CD8-positive, alpha-beta memory T cell (primary cell): Measurements from ENCODE around the gene TUSC7. TPM values are rescaled to one million over a fixed set of nuclear protein-coding genes. Genes with fewer than 3 reads are reported as not detected.

ENCODE experiments used
- CTCF ChIA-PET: fragments of 350-600 bp; sonication (Branson Sonifier 250); formaldehyde crosslinking; loops from one replicate; lab custom pipeline; 2021; ENCODE audit warnings: antibody characterized with exemption; lab: Charles Lee
- POLR2A ChIA-PET: fragments of 350-600 bp; sonication (Branson Sonifier 250); formaldehyde crosslinking; loops from one replicate; lab custom pipeline; 2021; ENCODE audit warnings: antibody characterized with exemption; lab: Charles Lee
- DNase-seq, 5 donors: peaks; one replicate each; pipeline versions ENCODE4 v3.0.0 to v3.0.0-alpha.2; 2020 to 2022; ENCODE audit warnings: mixed read lengths in 1 of 5
- H3K27ac ChIP-seq: one replicate; pipeline ENCODE4 v1.7.0; 2013; ENCODE audit warnings: low read depth, mild to moderate bottlenecking, low read length, moderate library complexity
- H3K27me3 ChIP-seq: 2 replicates; pipeline ENCODE4 v1.7.0; 2013; ENCODE audit warnings: low read length, mild to moderate bottlenecking; ENCODE audit not compliant: insufficient read depth, poor library complexity, severe bottlenecking
- H3K36me3 ChIP-seq: 2 replicates; pipeline ENCODE4 v1.7.0; 2013; ENCODE audit warnings: mild to moderate bottlenecking, low read length, moderate library complexity; ENCODE audit not compliant: insufficient read depth
- H3K4me1 ChIP-seq: 2 replicates; pipeline ENCODE4 v1.7.0; 2013; ENCODE audit warnings: mild to moderate bottlenecking, low read length, moderate library complexity; ENCODE audit not compliant: insufficient read depth
- H3K4me3 ChIP-seq: 2 replicates; pipeline ENCODE4 v1.7.0; 2013; ENCODE audit warnings: mild to moderate bottlenecking, low read length
- H3K9me3 ChIP-seq: 2 replicates; pipeline ENCODE4 v1.7.0; 2013; ENCODE audit warnings: mild to moderate bottlenecking, low read length
- H3K27ac Mint-ChIP-seq, 8 donors: one replicate each; pipeline ENCODE4 v1.8.0; 2020 to 2021; ENCODE audit warnings: mixed read lengths in 8 of 8, mild to moderate bottlenecking in 6 of 8, inconsistent platforms in 3 of 8, moderate library complexity in 3 of 8
- H3K27me3 Mint-ChIP-seq, 2 donors: one replicate each; pipeline ENCODE4 v1.8.0; 2020 to 2021; ENCODE audit warnings: mixed read lengths in 2 of 2, mild to moderate bottlenecking in 1 of 2, moderate library complexity in 1 of 2
- H3K36me3 Mint-ChIP-seq, 3 donors: one replicate each; pipeline ENCODE4 v1.8.0; 2020 to 2021; ENCODE audit warnings: mixed read lengths in 3 of 3, inconsistent platforms in 1 of 3, mild to moderate bottlenecking in 1 of 3
- H3K4me1 Mint-ChIP-seq, 3 donors: one replicate each; pipeline ENCODE4 v1.8.0; 2020 to 2021; ENCODE audit warnings: mixed read lengths in 3 of 3, inconsistent platforms in 1 of 3, mild to moderate bottlenecking in 1 of 3
- H3K4me3 Mint-ChIP-seq, 7 donors: one replicate each; pipeline ENCODE4 v1.8.0; 2020 to 2021; ENCODE audit warnings: mixed read lengths in 7 of 7, mild to moderate bottlenecking in 6 of 7, moderate library complexity in 4 of 7, inconsistent platforms in 2 of 7
- H3K9me3 Mint-ChIP-seq, 5 donors: one replicate each; pipeline ENCODE4 v1.8.0; 2020 to 2022; ENCODE audit warnings: mixed read lengths in 5 of 5, mild to moderate bottlenecking in 3 of 5, moderate library complexity in 2 of 5, inconsistent platforms in 1 of 5
- polyA plus RNA-seq: library from polyadenylated mRNA; unstranded; fragments of 300-500 nt; fragmentation: Illumina TruSeq; gene quantifications from one replicate; pipeline ENCODE4 v1.2.3, GENCODE V29; 2021
- total RNA-seq, 2 experiments: library from RNA; stranded (reverse); gene quantifications; one replicate each; pipeline ENCODE4 v1.2.3, GENCODE V29; 2021

Gene TUSC7
- total and polyA plus RNA-seq, 3 experiments from 2014 or later, result not detected

GRCh38 chr3:116740293-116740692 is 30.7 kb downstream of the TUSC7 start:
- Histone ChIP-seq H3K27me3 (no peaks in the 10 kb centered on the region), H3K4me3 (no peak overlapping the region), H3K4me1 (no peaks in the 10 kb centered on the region), H3K36me3 (no peaks in the 10 kb centered on the region), H3K27ac (no peak overlapping the region), H3K9me3 (no peaks in the 10 kb centered on the region)
- Mint-ChIP-seq H3K27ac (no peak overlapping the region), H3K4me3 (no peak overlapping the region), H3K9me3 (peaks cover 1 to 11% (median 8%) of the 10 kb centered on the region in 5 donors), H3K27me3 (peaks cover 0 to 2% of the 10 kb centered on the region in 2 donors), H3K4me1 (no peaks in the 10 kb centered on the region), H3K36me3 (no peaks in the 10 kb centered on the region)
- ChIA-PET CTCF (no interaction called here), POLR2A (no interaction called here)
- no peak for DNase-seq

DNA sequence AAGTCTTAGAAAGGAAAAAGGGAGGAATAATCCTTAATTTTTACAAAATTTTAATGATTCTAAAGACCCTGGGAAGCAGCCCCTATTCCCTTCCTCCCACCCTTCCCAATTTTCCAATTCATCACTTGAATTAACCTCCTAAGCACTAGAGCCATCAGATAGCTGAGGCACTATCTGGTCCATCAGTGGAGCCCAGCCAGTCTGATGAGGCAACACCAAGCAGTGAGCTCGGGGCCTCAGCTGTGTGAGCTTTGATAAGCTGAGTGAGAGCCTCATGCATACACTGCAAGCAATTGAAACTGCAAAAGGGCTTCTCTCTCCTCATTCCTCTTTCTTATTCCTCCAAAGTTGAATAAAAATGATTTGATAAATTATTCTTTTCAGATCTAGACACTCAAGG is 31.9 kb downstream of the TUSC7 start:
- H3K4me3 Mint-ChIP-seq, result no peak overlapping the region
- ChIA-PET CTCF (no interaction called here), POLR2A (no interaction called here)
- no peaks in the 10 kb centered on the region for H3K4me1 Mint-ChIP-seq
- DNase-seq, result no peak
- H3K9me3 Mint-ChIP-seq, result peaks cover 1 to 15% (median 8%) of the 10 kb centered on the region in 5 donors
- H3K27me3 Mint-ChIP-seq, result peaks cover 0 to 2% of the 10 kb centered on the region in 2 donors
- Histone ChIP-seq H3K27me3 (no peaks in the 10 kb centered on the region), H3K36me3 (no peaks in the 10 kb centered on the region), H3K9me3 (no peaks in the 10 kb centered on the region), H3K27ac (no peak overlapping the region), H3K4me3 (no peak overlapping the region), H3K4me1 (no peaks in the 10 kb centered on the region)
- no peaks in the 10 kb centered on the region for H3K36me3 Mint-ChIP-seq
- no peak overlapping the region for H3K27ac Mint-ChIP-seq

- peaks cover 0 to 2% of the 10 kb centered on the region in 2 donors for H3K27me3 Mint-ChIP-seq
- no peak overlapping the region for H3K4me3 ChIP-seq
- no peaks in the 10 kb centered on the region for H3K9me3 ChIP-seq
- H3K27ac ChIP-seq, result no peak overlapping the region
- H3K36me3 Mint-ChIP-seq, result no peaks in the 10 kb centered on the region
- no peaks in the 10 kb centered on the region for H3K36me3 ChIP-seq
- no peak overlapping the region for H3K4me3 Mint-ChIP-seq
- H3K4me1 Mint-ChIP-seq, result no peaks in the 10 kb centered on the region
- H3K27me3 ChIP-seq, result no peaks in the 10 kb centered on the region
- no peak for DNase-seq
- no peaks in the 10 kb centered on the region for H3K4me1 ChIP-seq
- ChIA-PET POLR2A (no interaction called here), CTCF (no interaction called here)
- peaks cover 2 to 13% (median 6%) of the 10 kb centered on the region in 5 donors for H3K9me3 Mint-ChIP-seq
- H3K27ac Mint-ChIP-seq, result no peak overlapping the region
Measured at GRCh38 chr3:116743062-116743461, 33.5 kb downstream of the TUSC7 start.

DNA sequence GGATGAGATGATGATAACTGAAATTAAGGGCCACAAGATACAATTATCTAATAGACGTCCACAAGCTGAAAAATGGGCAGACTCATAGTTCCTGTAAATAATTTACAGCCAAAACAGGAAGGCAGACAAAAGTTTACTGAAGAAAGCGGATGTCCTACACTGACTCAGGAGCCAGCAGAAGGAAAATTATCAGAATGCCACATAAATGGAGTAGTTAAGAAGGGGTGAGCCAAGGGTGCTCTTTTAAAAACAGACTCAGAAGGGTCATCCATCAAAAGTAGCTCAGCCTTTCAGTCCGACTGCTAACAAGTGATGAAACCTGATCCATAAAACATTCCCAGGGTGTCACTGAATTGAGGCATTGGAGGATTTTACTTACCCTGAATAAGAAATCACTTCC is 39.8 kb downstream of the TUSC7 start:
- Mint-ChIP-seq H3K9me3 (peaks cover 3 to 14% (median 8%) of the 10 kb centered on the region in 5 donors), H3K4me3 (no peak overlapping the region), H3K36me3 (no peaks in the 10 kb centered on the region), H3K27ac (no peak overlapping the region), H3K27me3 (no peaks in the 10 kb centered on the region), H3K4me1 (no peaks in the 10 kb centered on the region)
- H3K27ac ChIP-seq, result no peak overlapping the region
- H3K4me1 ChIP-seq, result no peaks in the 10 kb centered on the region
- H3K9me3 ChIP-seq, result no peaks in the 10 kb centered on the region
- POLR2A ChIA-PET, result no interaction called here
- DNase-seq, result no peak
- CTCF ChIA-PET, result no interaction called here
- no peaks in the 10 kb centered on the region for H3K36me3 ChIP-seq
- H3K27me3 ChIP-seq, result no peaks in the 10 kb centered on the region
- no peak overlapping the region for H3K4me3 ChIP-seq

DNA sequence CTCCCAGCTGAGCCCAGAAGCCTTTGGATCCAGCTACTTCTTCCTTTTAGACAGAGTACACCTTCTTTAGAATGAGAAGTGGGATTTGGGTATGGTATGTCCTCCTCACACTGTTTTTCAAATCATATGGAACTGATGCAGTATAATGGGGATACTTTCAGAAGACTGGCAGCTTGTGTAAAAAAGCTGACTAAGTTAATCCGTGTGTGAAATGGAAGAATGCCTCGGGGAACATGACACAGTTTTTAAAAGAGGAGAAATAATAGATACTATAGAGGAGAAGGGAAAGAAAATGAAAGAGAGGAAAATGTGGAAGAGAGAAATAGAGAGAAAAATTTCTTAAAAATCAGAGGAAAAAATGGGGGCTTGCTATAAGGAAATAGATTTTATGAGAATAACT is 47.7 kb downstream of the TUSC7 start:
- H3K27me3 ChIP-seq, result no peaks in the 10 kb centered on the region
- no peak overlapping the region for H3K4me3 Mint-ChIP-seq
- no peak overlapping the region for H3K27ac Mint-ChIP-seq
- ChIA-PET POLR2A (no interaction called here), CTCF (no interaction called here)
- no peaks in the 10 kb centered on the region for H3K4me1 Mint-ChIP-seq
- no peaks in the 10 kb centered on the region for H3K27me3 Mint-ChIP-seq
- no peaks in the 10 kb centered on the region for H3K36me3 ChIP-seq
- H3K9me3 ChIP-seq, result no peaks in the 10 kb centered on the region
- peaks cover 0 to 2% (median 0%) of the 10 kb centered on the region in 5 donors for H3K9me3 Mint-ChIP-seq
- no peak for DNase-seq
- no peaks in the 10 kb centered on the region for H3K4me1 ChIP-seq
- no peak overlapping the region for H3K27ac ChIP-seq
- H3K36me3 Mint-ChIP-seq, result no peaks in the 10 kb centered on the region
- H3K4me3 ChIP-seq, result no peak overlapping the region

GRCh38 chr3:116759316-116759715 is 49.7 kb downstream of the TUSC7 start:
- Mint-ChIP-seq H3K36me3 (no peaks in the 10 kb centered on the region), H3K9me3 (peaks cover 0 to 2% (median 1%) of the 10 kb centered on the region in 5 donors), H3K4me1 (no peaks in the 10 kb centered on the region), H3K27ac (no peak overlapping the region), H3K4me3 (no peak overlapping the region), H3K27me3 (no peaks in the 10 kb centered on the region)
- no peaks in the 10 kb centered on the region for H3K4me1 ChIP-seq
- ChIA-PET CTCF (no interaction called here), POLR2A (no interaction called here)
- H3K36me3 ChIP-seq, result no peaks in the 10 kb centered on the region
- H3K4me3 ChIP-seq, result no peak overlapping the region
- no peaks in the 10 kb centered on the region for H3K27me3 ChIP-seq
- no peaks in the 10 kb centered on the region for H3K9me3 ChIP-seq
- DNase-seq, result no peak
- H3K27ac ChIP-seq, result no peak overlapping the region
